Ascending aorta (tissue), 2 donors: ENCODE results near the gene EVX1. TPM values are rescaled to one million over a fixed set of nuclear protein-coding genes. Genes with fewer than 3 reads are reported as not detected.

ENCODE experiments used
- DNase-seq, 2 donors: peaks; one replicate each; pipeline ENCODE4 v3.0.0-alpha.2; 2019; ENCODE audit warnings: low spot score in 2 of 2
- H3K27ac ChIP-seq, 2 donors: fragments of 200-600 bp; sonication (generic); one replicate each; pipeline ENCODE4 v1.5.1; 2016 to 2017; ENCODE audit warnings: mild to moderate bottlenecking in 1 of 2
- H3K27me3 ChIP-seq: fragments of 200-600 bp; sonication (generic); one replicate; pipeline ENCODE4 v1.5.1; 2017
- H3K36me3 ChIP-seq, 2 donors: fragments of 200-600 bp; sonication (generic); one replicate each; pipeline ENCODE4 v1.5.1; 2016
- H3K4me1 ChIP-seq, 2 donors: fragments of 200-600 bp; sonication (generic); one replicate each; pipeline ENCODE4 v1.5.1; 2016 to 2017; ENCODE audit warnings: mild to moderate bottlenecking in 1 of 2
- H3K4me3 ChIP-seq, 2 donors: fragments of 200-600 bp; sonication (generic); one replicate each; pipeline ENCODE4 v1.5.1; 2016 to 2017; ENCODE audit warnings: mild to moderate bottlenecking in 1 of 2
- H3K9me3 ChIP-seq, 2 donors: fragments of 200-600 bp; sonication (generic); one replicate each; pipeline ENCODE4 v1.5.1; 2016
- CTCF ChIP-seq, 3 experiments: fragments of 200-600 bp in 2 of 3; fragments of 450-650 bp in 1 of 3; sonication (generic) in 2 of 3; IDR thresholded peaks; one replicate each; pipeline ENCODE4 v1.5.1; 2016 to 2019; ENCODE audit warnings: antibody characterized with exemption in 3 of 3, mild to moderate bottlenecking in 1 of 3, moderate library complexity in 1 of 3
- intact Hi-C: fragments of 100-400 bp; cut with DNase I; formaldehyde crosslinking; loops from one replicate; pipeline ENCODE4 v1.15.1; 2023
- total RNA-seq: library from RNA; depleted of rRNA; stranded (reverse); fragments of >200 nt; gene quantifications from one replicate; pipeline ENCODE4 v1.1.0, GENCODE V29; 2016

Gene EVX1
- total RNA-seq, 1 donor from 2014 or later: not detected

- peak overlapping the region; percentile 35 to 45 for H3K4me3 ChIP-seq
- intact Hi-C loops: no loop called here
- no peak for DNase-seq
- no peaks in the 10 kb centered on the region for H3K9me3 ChIP-seq
- H3K27ac ChIP-seq: no peak overlapping the region
- no peaks in the 10 kb centered on the region for H3K36me3 ChIP-seq
- TF ChIP-seq CTCF (IDR thresholded peaks at IDR 0.05): no peak
- H3K27me3 ChIP-seq: peaks cover 44% of the 10 kb centered on the region
- peaks cover 6 to 16% of the 10 kb centered on the region in 2 donors for H3K4me1 ChIP-seq
Measured at GRCh38 chr7:27245798-27246691, 3.4 kb downstream of the EVX1 start.

- TF ChIP-seq CTCF (IDR thresholded peaks at IDR 0.05): no peak
- H3K27ac ChIP-seq: no peak overlapping the region
- no peak for DNase-seq
- no peak overlapping the region for H3K4me3 ChIP-seq
- no peaks in the 10 kb centered on the region for H3K36me3 ChIP-seq
- H3K9me3 ChIP-seq: no peaks in the 10 kb centered on the region
- peaks cover 45% of the 10 kb centered on the region for H3K27me3 ChIP-seq
- intact Hi-C loops: no loop called here
- peaks cover 6 to 23% of the 10 kb centered on the region in 2 donors for H3K4me1 ChIP-seq
Measured at GRCh38 chr7:27247000-27247399, 4.4 kb downstream of the EVX1 start.

- H3K9me3 ChIP-seq: no peaks in the 10 kb centered on the region
- H3K36me3 ChIP-seq: no peaks in the 10 kb centered on the region
- peaks cover 46% of the 10 kb centered on the region for H3K27me3 ChIP-seq
- TF ChIP-seq CTCF (IDR thresholded peaks at IDR 0.05): no peak
- intact Hi-C loops: no loop called here
- H3K4me1 ChIP-seq: peaks cover 6 to 20% of the 10 kb centered on the region in 2 donors
- no peak for DNase-seq
- no peak overlapping the region for H3K4me3 ChIP-seq
- H3K27ac ChIP-seq: no peak overlapping the region
Measured at GRCh38 chr7:27247452-27248426, 5.1 kb downstream of the EVX1 start.

- no peak overlapping the region for H3K27ac ChIP-seq
- no peak overlapping the region for H3K4me3 ChIP-seq
- peaks cover 45% of the 10 kb centered on the region for H3K27me3 ChIP-seq
- H3K36me3 ChIP-seq: no peaks in the 10 kb centered on the region
- no peak for TF ChIP-seq CTCF (IDR thresholded peaks at IDR 0.05)
- intact Hi-C loops: no loop called here
- DNase-seq: peak in 1 of 2 donors; percentile 9
- H3K9me3 ChIP-seq: no peaks in the 10 kb centered on the region
- peaks cover 4 to 17% of the 10 kb centered on the region in 2 donors for H3K4me1 ChIP-seq
Measured at GRCh38 chr7:27248427-27248806, 5.8 kb downstream of the EVX1 start.

GRCh38 chr7:27248911-27249723 lies 6.5 kb downstream of the EVX1 start:
- no peak for TF ChIP-seq CTCF (IDR thresholded peaks at IDR 0.05)
- Histone ChIP-seq H3K4me3 (no peak overlapping the region), H3K36me3 (no peaks in the 10 kb centered on the region), H3K9me3 (no peaks in the 10 kb centered on the region), H3K27ac (no peak overlapping the region), H3K27me3 (peaks cover 41% of the 10 kb centered on the region), H3K4me1 (peaks cover 3 to 17% of the 10 kb centered on the region in 2 donors)
- DNase-seq: peak in 1 of 2 donors; percentile 37
- intact Hi-C loops: no loop called here
